HG02970 (cell line): ENCODE results near the gene ATRAID.

Source experiments
- ATAC-seq: cut with Tn5 transposase; IDR thresholded peaks from one replicate; pipeline ENCODE4 v1.9.1; 2021; ENCODE audit warnings: mild to moderate bottlenecking, moderate library complexity, moderate number of reproducible peaks; ENCODE audit not compliant: unreplicated experiment, low FRiP score

The ATRAID gene

GRCh38 chr2:27247893-27248292 is 36.1 kb downstream of the ATRAID start:
- ATAC-seq: no peak

- ATAC-seq: no peak
Observed at GRCh38 chr2:27249159-27249890, 37.5 kb downstream of the ATRAID start.

GRCh38 chr2:27249891-27250651 is 38.2 kb downstream of the ATRAID start:
- ATAC-seq: no peak

- no peak for ATAC-seq
Observed at GRCh38 chr2:27250652-27251379, 39.0 kb downstream of the ATRAID start.

- ATAC-seq: no peak
Observed at GRCh38 chr2:27251766-27252165, 39.9 kb downstream of the ATRAID start.

GRCh38 chr2:27255187-27255586 is 43.3 kb downstream of the ATRAID start:
- no peak for ATAC-seq

- no peak for ATAC-seq
Observed at GRCh38 chr2:27255660-27256059, 43.8 kb downstream of the ATRAID start.

- ATAC-seq: no peak
Observed at GRCh38 chr2:27256855-27257454, 45.1 kb downstream of the ATRAID start.

- no peak for ATAC-seq
Observed at GRCh38 chr2:27258051-27258450, 46.2 kb downstream of the ATRAID start.

- no peak for ATAC-seq
Observed at GRCh38 chr2:27261241-27261925, 49.5 kb downstream of the ATRAID start.

- no peak for ATAC-seq
Observed at GRCh38 chr2:27261926-27262298, 50.1 kb downstream of the ATRAID start.

GRCh38 chr2:27262379-27263286 is 50.8 kb downstream of the ATRAID start, which contains the start of gene SLC30A3:
Gene SLC30A3, minus strand, starts transcription at chr2:27263047. Its CDS starts 141 bp downstream, at chr2:27262906.
- ATAC-seq: no peak

- ATAC-seq: no peak
Observed at GRCh38 chr2:27263287-27264252, 51.7 kb downstream of the ATRAID start.

- no peak for ATAC-seq
Observed at GRCh38 chr2:27264253-27264752, 52.5 kb downstream of the ATRAID start.

- no peak for ATAC-seq
Observed at GRCh38 chr2:27264753-27265535, 53.1 kb downstream of the ATRAID start.

- no peak for ATAC-seq
Observed at GRCh38 chr2:27265536-27265870, 53.7 kb downstream of the ATRAID start.
